Stimulated activated effector memory CD8-positive, alpha-beta T cell treated with anti-CD3 and anti-CD28 coated beads, Interleukin-12 subunit alpha, Interleukin-12 subunit beta, amount 100 ng/mL, for 72 hours (primary cell): ENCODE data around the gene ATMIN.
A peak's percentile ranks its signal among the peaks of the same experiment; 100 is the strongest.

Experiments
- ATAC-seq: fragments of 150-1000 bp; cut with Tn5 transposase; 2 replicates; pipeline ENCODE4 v1.10.0; 2021
- DNase-seq, 2 donors: peaks; one replicate each; pipeline ENCODE4 v3.0.0; 2021 to 2022; ENCODE audit warnings: low spot score in 2 of 2
- H3K27ac Mint-ChIP-seq: one replicate; pipeline ENCODE4 v1.8.0; 2022; ENCODE audit warnings: mild to moderate bottlenecking, mixed read lengths
- H3K36me3 Mint-ChIP-seq: one replicate; pipeline ENCODE4 v1.8.0; 2022; ENCODE audit warnings: mild to moderate bottlenecking, mixed read lengths
- H3K4me1 Mint-ChIP-seq: one replicate; pipeline ENCODE4 v1.8.0; 2022; ENCODE audit warnings: mixed read lengths
- H3K4me3 Mint-ChIP-seq: one replicate; pipeline ENCODE4 v1.8.0; 2022; ENCODE audit warnings: mild to moderate bottlenecking, mixed read lengths
- H3K9me3 Mint-ChIP-seq: one replicate; pipeline ENCODE4 v1.8.0; 2022; ENCODE audit warnings: mixed read lengths

ATMIN gene

DNA sequence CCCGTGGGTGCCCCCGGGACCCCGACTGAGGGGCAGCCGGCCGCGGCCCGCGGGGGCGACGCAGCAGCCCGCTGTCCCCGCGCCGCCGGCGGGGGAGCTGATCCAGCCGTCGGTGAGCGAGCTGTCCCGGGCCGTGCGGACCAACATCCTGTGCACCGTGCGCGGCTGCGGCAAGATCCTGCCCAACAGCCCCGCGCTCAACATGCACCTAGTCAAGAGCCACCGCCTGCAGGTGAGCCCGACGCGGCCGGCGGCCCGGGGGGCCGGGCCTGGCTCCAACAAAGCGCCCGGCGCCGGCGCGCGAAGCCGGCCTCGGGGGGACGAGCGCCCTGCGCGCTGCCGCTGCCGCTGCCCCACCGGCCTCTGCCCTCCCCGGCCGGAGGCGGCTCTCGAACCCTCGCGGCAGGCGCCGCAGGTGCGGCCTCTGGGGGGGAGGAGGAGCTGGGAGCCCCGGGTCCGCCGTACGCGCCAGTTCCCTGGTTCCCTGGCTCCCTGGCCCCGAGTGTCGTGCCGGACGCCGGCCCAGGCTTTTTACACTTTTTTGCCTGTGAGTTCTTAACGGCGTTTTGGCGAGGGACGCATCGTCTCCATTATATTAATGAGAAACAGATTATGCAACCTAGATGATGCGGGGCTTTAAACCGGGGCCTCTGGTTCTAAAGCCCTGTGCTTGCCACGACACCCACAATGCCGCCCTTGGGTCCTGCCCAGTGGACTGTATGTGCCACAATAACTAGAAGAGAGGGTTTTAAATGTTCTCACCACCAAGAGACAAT is 521 bp downstream of the ATMIN start:
- Mint-ChIP-seq H3K36me3 (peaks cover 10% of the 10 kb centered on the region), H3K27ac (peak overlapping the region; percentile 20), H3K9me3 (no peaks in the 10 kb centered on the region), H3K4me1 (peaks cover 18% of the 10 kb centered on the region), H3K4me3 (peak overlapping the region; percentile 72)
- peak; percentile 20 to 78 for DNase-seq
- ATAC-seq: peak; percentile 78

GRCh38 chr16:81036751-81037350 is 1.2 kb downstream of the ATMIN start:
- peak overlapping the region; percentile 20 for H3K27ac Mint-ChIP-seq
- DNase-seq: no peak
- H3K4me3 Mint-ChIP-seq: peak overlapping the region; percentile 72
- no peak for ATAC-seq
- H3K36me3 Mint-ChIP-seq: peaks cover 10% of the 10 kb centered on the region
- no peaks in the 10 kb centered on the region for H3K9me3 Mint-ChIP-seq
- H3K4me1 Mint-ChIP-seq: peaks cover 18% of the 10 kb centered on the region

DNA sequence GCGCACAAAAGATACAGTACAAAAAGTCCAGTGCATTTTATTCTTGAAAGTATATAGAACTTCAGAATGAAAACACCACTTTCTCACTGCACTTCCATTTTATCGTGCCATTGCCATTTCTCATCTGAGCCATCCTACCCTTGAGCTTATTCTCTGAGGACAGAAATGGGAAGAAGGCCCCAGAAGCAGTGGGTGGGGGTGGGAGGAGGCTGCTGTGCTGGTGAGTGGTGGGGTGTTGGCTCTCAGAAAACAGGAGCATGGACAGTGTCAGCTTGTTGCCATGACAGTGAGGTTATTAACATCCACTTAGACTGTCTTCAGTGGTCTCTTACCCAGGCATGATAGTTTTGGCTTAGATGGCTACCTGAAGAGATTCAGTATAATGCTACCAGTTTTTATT is 4.5 kb downstream of the ATMIN start:
- Mint-ChIP-seq H3K36me3 (peaks cover 42% of the 10 kb centered on the region), H3K27ac (peak overlapping the region; percentile 56), H3K4me1 (peaks cover 18% of the 10 kb centered on the region), H3K9me3 (no peaks in the 10 kb centered on the region), H3K4me3 (no peak overlapping the region)
- ATAC-seq: no peak
- no peak for DNase-seq

DNA sequence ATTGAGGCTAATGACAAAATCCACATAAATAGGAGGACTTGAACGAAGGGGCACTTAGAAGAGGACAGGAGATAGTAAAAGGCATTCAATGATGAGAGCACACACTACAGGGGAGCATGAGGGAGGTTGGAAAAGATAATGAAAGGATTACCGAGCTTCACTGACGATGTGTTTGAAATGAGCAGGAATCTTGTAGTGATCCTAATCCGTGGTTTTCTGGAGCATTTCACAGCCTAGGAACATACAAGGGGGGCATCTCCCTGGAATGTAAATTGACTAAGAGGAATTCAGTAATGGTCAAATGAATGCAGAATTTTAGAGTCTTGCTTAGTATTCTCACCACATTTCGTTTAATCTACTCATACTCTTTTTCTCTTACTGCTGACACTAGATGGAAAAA is 5.2 kb downstream of the ATMIN start:
- Mint-ChIP-seq H3K9me3 (no peaks in the 10 kb centered on the region), H3K4me1 (peaks cover 18% of the 10 kb centered on the region), H3K27ac (no peak overlapping the region), H3K4me3 (no peak overlapping the region), H3K36me3 (peaks cover 44% of the 10 kb centered on the region)
- ATAC-seq (no peak), DNase-seq (no peak)

DNA sequence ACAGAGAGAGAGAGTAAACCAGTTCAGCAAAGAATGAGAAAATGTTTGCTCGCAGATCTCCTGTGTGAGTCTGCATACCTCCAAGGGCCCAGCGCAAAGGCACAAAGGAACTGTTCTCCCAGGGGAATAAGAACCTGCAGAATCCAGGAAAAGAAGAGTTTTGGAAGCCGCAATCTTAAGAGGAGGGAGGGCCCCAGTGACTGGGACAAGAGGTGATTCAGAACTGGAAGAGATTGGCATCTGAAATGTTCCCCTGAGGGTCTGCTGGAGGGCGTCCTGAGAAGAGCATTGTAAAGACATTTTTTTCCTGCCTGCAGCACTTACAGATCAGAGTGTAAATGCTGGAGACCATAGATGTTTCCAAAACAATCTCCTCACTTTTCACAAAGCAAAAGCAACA is 6.1 kb downstream of the ATMIN start:
- Mint-ChIP-seq H3K36me3 (peaks cover 44% of the 10 kb centered on the region), H3K27ac (peak overlapping the region; percentile 32), H3K4me3 (no peak overlapping the region), H3K9me3 (no peaks in the 10 kb centered on the region), H3K4me1 (peaks cover 17% of the 10 kb centered on the region)
- DNase-seq (no peak), ATAC-seq (no peak)

GRCh38 chr16:81042821-81043220 is 7.2 kb downstream of the ATMIN start:
- H3K4me1 Mint-ChIP-seq: peaks cover 6% of the 10 kb centered on the region
- H3K9me3 Mint-ChIP-seq: no peaks in the 10 kb centered on the region
- H3K4me3 Mint-ChIP-seq: no peak overlapping the region
- peaks cover 44% of the 10 kb centered on the region for H3K36me3 Mint-ChIP-seq
- peak overlapping the region; percentile 33 for H3K27ac Mint-ChIP-seq
- ATAC-seq (no peak), DNase-seq (no peak)

- no peak for ATAC-seq
- H3K36me3 Mint-ChIP-seq: no peaks in the 10 kb centered on the region
- no peak overlapping the region for H3K4me3 Mint-ChIP-seq
- peaks cover 9% of the 10 kb centered on the region for H3K9me3 Mint-ChIP-seq
- no peak for DNase-seq
- no peak overlapping the region for H3K27ac Mint-ChIP-seq
- no peaks in the 10 kb centered on the region for H3K4me1 Mint-ChIP-seq
These were observed 18.1 kb downstream of the ATMIN start for GRCh38 chr16:81053761-81054160.

GRCh38 chr16:81060576-81061306 is 25.1 kb downstream of the ATMIN start:
- Mint-ChIP-seq H3K27ac (no peak overlapping the region), H3K9me3 (no peaks in the 10 kb centered on the region)
- no peak for ATAC-seq

GRCh38 chr16:81061307-81061640 is 25.6 kb downstream of the ATMIN start:
- Mint-ChIP-seq H3K9me3 (no peaks in the 10 kb centered on the region), H3K27ac (no peak overlapping the region), H3K36me3 (no peaks in the 10 kb centered on the region), H3K4me3 (no peak overlapping the region), H3K4me1 (no peaks in the 10 kb centered on the region)
- ATAC-seq (no peak), DNase-seq (no peak)

More at GRCh38 chr16:81060576-81061306, 25.1 kb downstream of the ATMIN start:
- no peak for DNase-seq
- H3K4me3 Mint-ChIP-seq: no peak overlapping the region
- no peaks in the 10 kb centered on the region for H3K4me1 Mint-ChIP-seq
- H3K36me3 Mint-ChIP-seq: no peaks in the 10 kb centered on the region

DNA sequence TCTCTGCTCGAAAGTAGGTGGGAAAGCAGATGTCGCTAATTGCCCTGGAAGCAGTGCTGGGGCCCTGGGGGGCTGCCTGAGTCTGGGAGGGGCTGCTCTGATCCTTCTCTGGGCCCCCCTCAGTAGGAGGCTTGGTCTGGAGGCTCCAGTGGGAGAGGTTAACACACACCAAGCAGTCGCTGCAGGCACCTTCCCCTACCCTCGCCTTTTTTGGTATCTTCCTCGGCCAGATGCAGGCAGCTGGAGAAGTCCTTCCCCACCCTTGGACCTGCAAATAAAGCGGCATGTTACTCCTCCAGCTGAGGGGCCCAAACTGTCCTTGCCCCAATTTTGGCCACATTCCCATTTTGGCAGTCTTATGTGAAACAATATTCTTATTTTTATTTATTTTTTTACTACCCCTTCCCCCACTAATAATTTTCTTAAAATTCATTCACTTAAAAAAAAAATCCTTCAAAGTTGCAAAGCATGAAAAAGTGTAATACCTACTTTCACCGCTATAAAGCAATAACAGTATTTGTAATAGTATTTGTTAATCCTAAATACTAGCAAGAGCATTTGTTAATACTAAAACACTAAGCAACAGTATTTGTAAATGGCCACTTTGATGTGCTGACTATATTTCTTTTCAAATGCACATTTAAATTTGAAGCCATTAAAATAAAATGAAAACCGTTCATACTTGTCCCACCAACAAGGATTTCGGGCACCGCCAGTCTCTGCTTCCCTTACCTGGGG is 26.4 kb downstream of the ATMIN start:
- DNase-seq (no peak), ATAC-seq (no peak)
- H3K4me1 Mint-ChIP-seq: no peaks in the 10 kb centered on the region
- H3K27ac Mint-ChIP-seq: no peak overlapping the region
- no peaks in the 10 kb centered on the region for H3K36me3 Mint-ChIP-seq
- no peak overlapping the region for H3K4me3 Mint-ChIP-seq
- no peaks in the 10 kb centered on the region for H3K9me3 Mint-ChIP-seq

- DNase-seq: no peak
- H3K4me1 Mint-ChIP-seq: no peaks in the 10 kb centered on the region
These were observed 31.0 kb downstream of the ATMIN start for GRCh38 chr16:81066681-81067080.

GRCh38 chr16:81067166-81067565 is 31.5 kb downstream of the ATMIN start:
- no peak overlapping the region for H3K4me3 Mint-ChIP-seq
- H3K9me3 Mint-ChIP-seq: no peaks in the 10 kb centered on the region
- no peaks in the 10 kb centered on the region for H3K4me1 Mint-ChIP-seq
- no peak for ATAC-seq
- no peak for DNase-seq
- no peak overlapping the region for H3K27ac Mint-ChIP-seq
- no peaks in the 10 kb centered on the region for H3K36me3 Mint-ChIP-seq

More at GRCh38 chr16:81066681-81067080, 31.0 kb downstream of the ATMIN start:
- Mint-ChIP-seq H3K4me3 (no peak overlapping the region), H3K36me3 (no peaks in the 10 kb centered on the region), H3K27ac (no peak overlapping the region), H3K9me3 (no peaks in the 10 kb centered on the region)
- ATAC-seq: no peak

DNA sequence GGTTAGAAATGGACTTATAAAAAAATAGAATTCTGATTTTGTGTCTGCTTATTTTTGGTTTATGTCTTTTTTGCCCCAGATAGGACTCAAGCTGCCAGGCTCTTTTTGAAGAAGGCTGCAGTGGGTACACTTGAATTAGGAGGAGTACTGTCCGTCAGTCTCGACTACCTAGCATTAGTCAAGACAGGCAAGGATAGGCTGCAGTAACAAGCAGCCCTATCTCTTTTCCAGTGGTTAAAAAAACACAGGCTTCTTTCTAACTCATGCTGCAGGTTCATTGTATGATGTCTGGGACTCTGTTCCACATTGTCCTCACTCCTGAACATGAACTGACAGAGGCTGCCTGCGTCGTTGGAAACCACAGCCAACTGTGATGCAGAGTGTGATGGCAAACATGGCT is 33.4 kb downstream of the ATMIN start:
- Mint-ChIP-seq H3K9me3 (no peaks in the 10 kb centered on the region), H3K4me3 (no peak overlapping the region), H3K4me1 (no peaks in the 10 kb centered on the region), H3K36me3 (no peaks in the 10 kb centered on the region), H3K27ac (no peak overlapping the region)
- no peak for DNase-seq
- no peak for ATAC-seq

DNA sequence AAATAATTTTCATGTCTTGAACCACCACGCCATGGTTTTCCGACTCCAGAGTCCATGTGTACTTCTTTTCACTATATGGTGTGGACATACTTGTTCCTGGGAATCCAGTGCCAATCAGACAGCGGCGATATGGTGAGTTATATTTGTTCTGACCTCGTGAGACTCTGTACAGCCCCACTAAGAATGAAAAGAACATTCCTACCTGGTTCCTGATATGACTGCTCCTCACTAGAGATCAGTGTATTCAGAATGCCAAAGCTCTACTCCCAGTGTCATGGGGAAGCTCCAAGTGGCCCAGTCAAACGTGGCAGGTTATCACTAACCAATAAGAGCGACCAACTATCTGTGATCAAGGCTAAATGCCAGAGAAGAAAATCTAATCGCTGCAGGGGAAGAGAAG is 35.3 kb downstream of the ATMIN start:
- Mint-ChIP-seq H3K27ac (no peak overlapping the region), H3K9me3 (no peaks in the 10 kb centered on the region), H3K4me3 (no peak overlapping the region), H3K36me3 (no peaks in the 10 kb centered on the region), H3K4me1 (no peaks in the 10 kb centered on the region)
- no peak for ATAC-seq
- DNase-seq: no peak

DNA sequence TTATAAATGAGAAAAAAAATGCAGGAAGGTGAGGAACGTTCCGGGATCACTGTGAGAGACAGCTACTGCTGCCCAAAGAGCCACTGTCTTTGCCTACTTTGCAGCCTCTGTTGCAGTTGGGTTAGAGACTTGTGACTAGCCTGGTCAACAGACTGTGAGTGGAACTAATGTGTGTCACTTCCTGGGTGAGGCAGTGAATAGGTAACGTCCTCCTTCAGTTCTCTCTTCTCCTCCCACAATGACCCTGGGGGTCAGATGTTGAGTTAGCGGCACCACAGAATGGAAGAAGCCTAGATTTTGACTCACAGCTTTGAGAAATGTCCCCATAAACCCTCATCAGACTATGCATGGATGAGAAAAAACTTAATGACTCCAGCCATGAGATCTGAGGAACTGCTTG is 36.2 kb downstream of the ATMIN start:
- H3K4me1 Mint-ChIP-seq: no peaks in the 10 kb centered on the region
- ATAC-seq (no peak), DNase-seq (no peak)
- H3K4me3 Mint-ChIP-seq: no peak overlapping the region
- no peaks in the 10 kb centered on the region for H3K36me3 Mint-ChIP-seq
- no peak overlapping the region for H3K27ac Mint-ChIP-seq
- H3K9me3 Mint-ChIP-seq: no peaks in the 10 kb centered on the region
